Suprapubic skin (tissue), 4 donors: ENCODE data around the gene PRRX2.

Source experiments
- POLR2A ChIP-seq, 2 donors: fragments of 450-650 bp; IDR thresholded peaks; one replicate each; pipeline ENCODE4 v1.6.1; 2017; ENCODE audit warnings: antibody characterized with exemption in 2 of 2, mild to moderate bottlenecking in 2 of 2, moderate library complexity in 2 of 2
- POLR2AphosphoS5 ChIP-seq, 3 donors: sonication (generic); formaldehyde crosslinking; IDR thresholded peaks; one replicate each; pipeline ENCODE4 v1.6.1; 2017; ENCODE audit warnings: antibody characterized with exemption in 3 of 3
- TF ChIP-seq, protein P1 (sequence below), 2 donors: fragments of 200-600 bp in 1 of 2; fragments of 450-650 bp in 1 of 2; sonication (generic) in 1 of 2; IDR thresholded peaks; one replicate each; pipeline ENCODE4 v1.5.1; 2016 to 2019; ENCODE audit warnings: antibody characterized with exemption in 2 of 2, mild to moderate bottlenecking in 1 of 2, moderate library complexity in 1 of 2

DNA sequence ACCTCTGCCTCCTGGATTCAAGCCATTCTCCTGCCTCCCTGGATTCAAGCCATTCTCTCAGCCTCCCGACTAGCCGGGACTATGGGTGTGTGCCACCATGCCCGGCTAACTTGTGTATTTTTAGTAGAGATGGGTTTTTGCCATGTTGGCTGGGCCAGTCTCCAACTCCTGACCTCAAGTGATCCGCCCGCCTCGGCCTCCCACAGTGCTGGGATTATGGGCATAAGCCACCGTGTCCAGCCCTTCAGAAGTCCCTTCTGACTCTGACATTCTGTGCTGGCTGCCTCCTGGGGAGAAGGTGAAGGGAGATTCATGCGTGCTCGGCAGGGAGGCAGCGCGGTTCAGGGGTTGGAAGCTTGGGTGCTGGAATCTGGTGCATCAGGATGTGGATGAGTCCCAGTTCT lies 28.8 kb downstream of the PRRX2 start:
- TF ChIP-seq, protein P1, sequence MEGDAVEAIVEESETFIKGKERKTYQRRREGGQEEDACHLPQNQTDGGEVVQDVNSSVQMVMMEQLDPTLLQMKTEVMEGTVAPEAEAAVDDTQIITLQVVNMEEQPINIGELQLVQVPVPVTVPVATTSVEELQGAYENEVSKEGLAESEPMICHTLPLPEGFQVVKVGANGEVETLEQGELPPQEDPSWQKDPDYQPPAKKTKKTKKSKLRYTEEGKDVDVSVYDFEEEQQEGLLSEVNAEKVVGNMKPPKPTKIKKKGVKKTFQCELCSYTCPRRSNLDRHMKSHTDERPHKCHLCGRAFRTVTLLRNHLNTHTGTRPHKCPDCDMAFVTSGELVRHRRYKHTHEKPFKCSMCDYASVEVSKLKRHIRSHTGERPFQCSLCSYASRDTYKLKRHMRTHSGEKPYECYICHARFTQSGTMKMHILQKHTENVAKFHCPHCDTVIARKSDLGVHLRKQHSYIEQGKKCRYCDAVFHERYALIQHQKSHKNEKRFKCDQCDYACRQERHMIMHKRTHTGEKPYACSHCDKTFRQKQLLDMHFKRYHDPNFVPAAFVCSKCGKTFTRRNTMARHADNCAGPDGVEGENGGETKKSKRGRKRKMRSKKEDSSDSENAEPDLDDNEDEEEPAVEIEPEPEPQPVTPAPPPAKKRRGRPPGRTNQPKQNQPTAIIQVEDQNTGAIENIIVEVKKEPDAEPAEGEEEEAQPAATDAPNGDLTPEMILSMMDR (IDR thresholded peaks at IDR 0.05) = no peak
- TF ChIP-seq POLR2AphosphoS5 (IDR thresholded peaks at IDR 0.05) = no peak
- TF ChIP-seq POLR2A (IDR thresholded peaks at IDR 0.05) = no peak
